Activated CD4-positive, alpha-beta T cell treated with anti-CD3 and anti-CD28 coated beads, Interleukin-2, amount 50 U/mL, for 48 hours (primary cell): ENCODE measurements around the gene ARHGAP12.

Experiments
- DNase-seq, 2 experiments: peaks; one replicate each; pipeline ENCODE4 v3.0.0-alpha.2; 2020

Gene ARHGAP12

DNA sequence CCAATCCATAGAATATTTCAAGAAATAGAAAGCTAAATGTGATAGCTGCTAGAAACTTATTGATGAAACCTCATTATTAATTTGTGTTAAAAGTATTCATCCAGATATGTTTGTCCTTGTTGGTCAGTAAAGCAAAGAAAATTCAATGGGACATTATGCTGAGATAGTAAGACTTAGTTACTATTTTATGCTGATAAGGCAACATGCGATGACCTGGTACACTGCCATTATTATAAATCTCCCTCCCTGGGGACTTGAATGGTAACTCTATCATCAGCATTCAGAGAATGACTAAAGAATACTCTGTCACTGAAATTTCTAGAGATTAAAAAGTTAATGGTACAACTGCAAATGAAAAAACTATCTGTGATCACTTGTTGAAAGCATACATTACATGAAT is 54.9 kb downstream of the ARHGAP12 start:
- DNase-seq, result no peak

DNA sequence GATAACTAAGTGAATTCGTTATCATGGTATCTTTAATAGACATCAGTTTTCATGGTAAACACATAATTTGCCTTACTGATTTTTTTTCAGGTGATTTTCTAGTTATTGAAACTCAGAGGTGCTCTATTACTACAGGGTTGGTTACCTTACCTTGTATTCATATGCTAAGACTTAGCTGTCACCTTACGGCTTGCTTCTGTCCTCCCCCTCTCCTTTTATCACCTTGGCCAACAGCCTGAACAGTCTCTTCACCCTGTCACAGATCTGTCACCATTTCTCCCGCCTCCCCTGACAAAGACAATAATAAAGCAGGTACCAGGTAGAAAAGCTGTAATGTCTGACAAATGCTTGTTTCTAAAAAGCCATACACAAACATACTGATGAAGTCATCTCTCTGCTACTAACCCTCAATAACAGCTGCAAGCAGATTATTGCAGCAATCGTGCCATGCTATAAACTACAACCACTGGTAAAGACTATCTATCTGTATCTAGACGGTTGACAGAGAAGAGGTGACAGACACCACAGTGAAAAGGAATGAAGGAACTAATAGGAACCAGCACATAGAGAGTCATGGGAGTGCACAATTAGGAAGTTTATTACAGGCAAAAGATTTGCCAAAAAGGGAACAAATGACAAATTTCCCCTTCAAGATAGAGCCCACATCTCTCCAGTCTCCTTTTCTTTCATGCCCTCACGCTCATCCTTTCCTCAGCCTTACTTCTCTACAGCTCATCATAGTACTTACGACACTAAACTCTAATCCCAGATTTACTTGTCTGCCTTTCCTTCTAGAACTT is 57.2 kb downstream of the ARHGAP12 start:
- DNase-seq, result no peak

DNA sequence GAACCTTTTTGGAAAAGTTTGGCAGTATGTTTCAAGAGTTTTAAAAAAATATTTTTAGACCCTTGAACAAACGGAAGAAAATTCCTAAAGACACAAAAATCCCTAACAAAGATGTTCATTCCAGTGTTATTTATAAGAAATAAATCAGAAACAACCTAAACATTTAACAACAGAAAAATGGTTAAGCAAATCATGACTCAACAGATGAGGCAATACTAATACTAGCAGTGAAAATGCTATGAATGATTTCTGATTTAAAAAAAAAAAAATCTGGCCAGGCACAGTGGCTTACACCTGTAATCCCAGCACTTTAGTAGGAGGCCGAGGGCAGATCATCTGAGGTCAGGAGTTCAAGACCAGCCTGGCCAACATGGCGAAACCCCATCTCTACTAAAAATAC is 61.0 kb downstream of the ARHGAP12 start:
- no peak for DNase-seq

DNA sequence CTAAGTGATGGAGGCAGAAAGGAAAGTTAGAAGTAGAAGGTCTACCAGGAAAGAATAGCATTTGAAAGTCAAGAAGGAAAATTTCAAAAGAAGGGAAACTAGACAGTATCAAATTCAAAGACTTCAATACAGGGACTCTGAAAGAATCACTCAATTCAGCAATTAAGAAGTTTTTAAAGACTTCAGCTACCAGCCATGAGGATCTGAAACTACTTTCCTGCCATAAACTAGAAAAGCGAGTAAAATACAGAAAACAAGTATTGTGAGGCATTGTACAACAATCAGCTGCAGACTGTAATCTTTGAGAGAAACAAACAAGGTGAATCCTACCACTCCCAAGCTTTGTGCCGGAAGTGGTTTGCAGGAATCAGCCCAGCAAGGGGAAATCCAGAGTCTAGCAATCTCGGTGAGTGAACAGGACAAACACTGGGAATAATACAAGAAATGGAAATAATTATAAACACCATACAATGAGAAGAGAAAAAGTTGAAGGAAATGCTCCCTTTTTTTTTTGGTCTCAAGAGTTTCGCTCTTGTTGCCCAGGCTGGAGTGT is 62.4 kb downstream of the ARHGAP12 start:
- DNase-seq, result no peak

DNA sequence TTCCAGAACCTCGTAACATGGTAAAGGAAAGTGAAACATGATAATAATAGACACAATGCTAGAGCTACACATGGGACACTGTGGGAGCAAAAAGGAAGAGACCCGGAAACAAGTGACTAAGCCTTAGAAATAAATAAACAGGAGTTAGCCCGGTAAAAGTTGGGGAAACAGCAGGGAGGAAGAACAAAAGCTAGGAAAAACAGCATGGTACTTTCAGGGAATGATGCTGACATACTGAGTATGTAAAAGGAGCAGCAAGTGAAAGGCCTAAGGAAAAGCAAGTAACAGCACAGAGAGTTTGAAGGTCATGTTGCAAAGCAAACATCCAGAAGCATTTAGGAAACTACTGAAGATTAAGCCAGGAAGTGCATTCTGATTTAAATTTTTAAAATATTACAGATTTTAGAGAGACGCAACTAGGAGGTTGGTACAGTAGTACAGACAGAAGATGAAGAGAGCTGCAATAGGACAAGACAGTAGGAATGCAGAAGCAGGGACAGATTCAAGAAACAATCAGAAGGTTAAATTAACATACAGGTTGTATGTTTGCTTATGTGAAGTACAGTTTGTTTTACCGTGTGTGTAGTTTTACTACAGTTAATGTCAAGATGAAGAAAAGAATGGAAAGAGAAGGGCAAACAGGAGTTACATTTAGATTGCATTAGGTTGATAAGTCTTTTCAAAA is 63.7 kb downstream of the ARHGAP12 start:
- DNase-seq, result no peak

DNA sequence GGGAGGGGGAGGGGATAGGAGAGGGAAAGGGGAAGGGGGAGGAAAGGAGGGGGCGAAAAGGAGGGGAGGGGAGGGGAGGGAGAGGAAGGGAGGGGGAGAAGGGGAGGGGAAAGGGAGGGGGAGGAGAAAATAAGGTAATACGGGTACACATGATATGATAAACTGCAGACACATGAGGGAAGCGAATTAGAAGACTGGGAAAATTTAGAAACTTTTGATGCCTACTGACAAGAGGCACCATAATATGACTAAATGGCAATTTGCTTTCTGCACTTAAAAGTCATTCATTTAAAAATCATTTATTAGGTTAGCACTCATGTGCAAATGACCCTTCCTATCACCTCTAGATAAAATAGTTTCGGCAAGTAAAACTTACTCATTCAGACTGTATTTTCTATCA is 73.6 kb downstream of the ARHGAP12 start:
- no peak for DNase-seq

DNA sequence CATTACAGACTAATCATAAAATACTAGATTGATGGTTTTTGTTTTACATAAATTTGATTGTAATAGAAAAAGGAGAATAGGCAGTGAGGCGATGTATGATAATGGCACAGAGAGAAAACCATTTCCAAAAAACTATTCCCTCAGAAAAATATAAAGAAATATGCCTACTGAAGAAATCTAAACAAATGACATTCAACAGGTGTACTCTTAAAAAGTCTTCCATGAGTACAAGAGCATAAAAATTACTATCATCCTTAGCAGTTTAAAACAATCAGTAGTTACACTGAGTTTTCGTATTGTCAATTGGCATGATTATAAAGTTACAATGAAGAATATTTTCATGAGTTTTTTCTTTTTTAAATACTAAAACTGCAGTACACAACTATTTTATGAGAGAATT is 75.0 kb downstream of the ARHGAP12 start:
- DNase-seq, result no peak

DNA sequence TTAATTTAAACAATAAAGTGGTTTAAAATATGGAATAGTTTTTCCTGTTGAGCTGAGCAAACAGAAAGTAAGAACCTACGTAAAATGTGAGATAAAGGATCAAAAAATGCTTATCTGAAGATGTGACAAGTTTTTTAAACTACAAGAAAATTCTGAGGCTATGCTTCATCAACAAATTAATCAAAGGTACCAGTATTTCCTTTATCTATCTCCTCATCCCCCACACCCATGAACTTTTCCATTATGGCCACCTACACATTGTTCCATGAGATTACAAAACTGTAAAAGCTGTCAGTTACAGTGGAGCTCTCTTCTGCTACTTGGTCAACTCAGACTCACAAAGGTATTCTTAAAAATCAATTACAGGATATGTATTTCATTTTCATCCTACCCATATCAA is 77.4 kb downstream of the ARHGAP12 start:
- DNase-seq, result no peak

DNA sequence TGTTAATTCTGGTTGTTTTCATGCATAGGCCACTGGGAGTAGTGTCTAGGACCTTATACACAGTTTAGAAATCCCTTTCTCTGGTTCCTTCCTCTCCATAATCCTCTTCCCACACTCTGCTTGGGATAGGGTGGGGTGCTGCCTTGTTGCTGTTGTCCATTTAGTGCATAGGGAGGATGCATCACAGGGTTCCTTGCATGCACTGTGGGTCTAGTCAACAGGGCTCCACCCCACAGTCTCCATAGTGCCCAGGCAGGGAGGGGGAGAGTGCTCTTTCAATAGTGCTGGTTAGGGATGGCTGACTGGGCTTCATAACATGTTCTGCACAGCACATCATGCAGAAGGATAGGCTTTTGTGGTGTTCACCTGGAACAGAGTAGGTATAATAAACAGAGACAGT is 81.1 kb downstream of the ARHGAP12 start:
- no peak for DNase-seq

DNA sequence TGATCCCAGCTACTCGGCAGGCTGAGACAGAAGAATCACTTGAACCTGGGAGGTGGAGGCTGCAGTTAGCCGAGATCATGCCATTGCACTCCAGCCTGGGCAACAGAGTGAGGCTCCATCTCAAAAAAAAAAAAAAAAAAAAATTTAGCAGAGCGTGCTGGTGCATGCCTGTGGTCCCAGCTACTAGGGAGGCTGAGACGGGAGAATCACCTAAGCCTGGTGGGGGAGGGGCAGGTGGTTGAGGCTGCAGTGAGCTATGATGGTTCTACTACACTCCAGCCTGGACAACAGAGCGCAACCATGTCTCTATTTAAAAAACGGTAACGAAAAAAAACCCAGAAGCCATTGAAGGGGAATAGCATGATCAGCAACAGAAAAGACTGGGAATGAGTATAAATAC is 89.9 kb downstream of the ARHGAP12 start:
- DNase-seq, result no peak

DNA sequence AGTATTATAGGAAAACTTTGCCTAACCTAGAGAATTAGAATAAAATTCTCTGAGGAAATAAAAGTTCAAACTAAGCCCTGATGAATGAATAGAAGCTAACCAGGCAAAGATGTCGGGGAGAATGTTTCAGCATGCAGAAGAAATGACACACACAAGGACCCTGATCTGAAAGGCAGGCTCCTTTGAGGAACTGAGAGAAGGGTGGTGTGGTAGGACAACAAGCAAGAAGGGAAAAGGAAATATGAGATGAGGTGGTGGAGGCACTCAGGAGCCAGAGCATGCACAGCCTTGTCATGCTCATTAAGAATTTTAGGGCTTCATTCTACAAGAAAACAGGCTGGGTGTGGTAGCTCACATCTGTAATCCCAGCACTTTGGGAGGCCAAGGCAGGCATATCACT is 90.6 kb downstream of the ARHGAP12 start:
- DNase-seq, result no peak

DNA sequence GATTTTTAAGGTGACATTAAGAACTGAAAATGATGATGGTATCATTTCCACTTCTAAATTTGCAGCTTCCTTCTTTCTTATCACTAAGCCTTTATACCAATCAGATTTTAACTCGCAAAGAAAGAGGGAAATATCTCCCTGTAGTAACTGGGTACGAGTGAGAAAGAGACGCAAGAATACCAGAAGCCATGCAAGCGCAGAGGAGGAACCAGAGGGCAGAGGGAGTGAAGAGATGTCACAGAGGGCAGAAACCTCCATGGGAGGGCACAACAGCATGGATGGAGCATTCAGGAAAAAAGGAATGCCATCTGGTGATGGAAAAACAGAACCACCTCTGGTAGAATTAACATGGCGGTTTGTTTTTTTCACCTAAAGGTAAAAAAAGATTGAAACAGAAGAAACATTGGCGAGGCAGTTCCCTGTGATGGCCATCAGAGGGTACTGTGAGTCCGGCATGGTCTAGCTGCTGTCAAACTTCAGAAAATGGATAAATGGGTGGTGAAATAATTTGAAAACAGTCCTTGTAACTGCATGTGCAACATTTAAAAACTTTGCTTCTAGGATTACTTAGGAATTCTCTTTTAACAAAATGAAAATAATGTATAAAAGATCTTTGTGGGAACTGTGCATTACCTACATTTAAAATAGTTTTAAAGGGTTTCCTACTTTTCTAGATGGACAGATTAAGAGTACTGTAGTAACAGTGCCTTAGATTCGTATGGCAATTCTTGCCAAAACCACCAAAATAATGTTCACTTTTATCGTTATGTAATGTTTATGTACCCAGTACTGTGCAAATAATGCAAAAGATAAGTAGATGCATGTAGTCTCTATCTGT is 91.8 kb downstream of the ARHGAP12 start:
- no peak for DNase-seq

DNA sequence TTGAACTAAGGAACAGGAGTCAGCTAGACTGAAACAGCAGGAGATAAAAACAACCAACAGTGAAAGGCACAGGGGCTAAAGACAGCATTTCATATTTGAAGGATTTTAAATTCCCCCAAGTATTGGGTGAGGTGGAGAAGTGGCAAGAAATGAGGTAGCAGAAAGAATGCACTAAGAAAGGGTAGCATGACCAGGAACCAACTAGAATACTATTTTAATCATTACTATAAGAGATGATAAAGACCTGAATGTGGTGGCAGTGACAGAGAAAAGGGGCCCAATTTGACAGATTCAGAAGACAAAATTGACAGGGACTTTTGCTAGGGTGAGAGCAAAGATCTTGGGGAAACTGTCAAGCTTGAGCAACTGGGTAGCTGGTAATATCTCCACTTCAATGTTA is 94.9 kb downstream of the ARHGAP12 start:
- DNase-seq, result no peak

DNA sequence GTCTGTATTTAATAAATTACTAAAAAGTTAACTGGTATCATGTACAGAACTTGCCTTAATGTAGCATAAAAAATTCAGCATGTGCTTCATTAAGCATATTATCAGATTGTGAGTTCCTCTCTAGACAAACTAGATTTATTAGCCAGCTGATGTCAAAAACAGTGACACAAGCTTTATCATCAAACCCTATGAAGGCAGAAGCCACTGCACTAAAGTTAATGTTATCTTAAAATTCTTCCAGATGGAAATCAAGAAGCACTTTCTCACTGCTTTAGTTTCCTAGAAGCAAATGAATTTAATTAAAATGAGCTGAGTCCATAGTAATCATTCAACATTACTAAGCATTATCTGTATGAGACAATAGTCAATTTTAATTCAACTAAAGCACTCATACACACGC is 96.4 kb downstream of the ARHGAP12 start:
- no peak for DNase-seq

DNA sequence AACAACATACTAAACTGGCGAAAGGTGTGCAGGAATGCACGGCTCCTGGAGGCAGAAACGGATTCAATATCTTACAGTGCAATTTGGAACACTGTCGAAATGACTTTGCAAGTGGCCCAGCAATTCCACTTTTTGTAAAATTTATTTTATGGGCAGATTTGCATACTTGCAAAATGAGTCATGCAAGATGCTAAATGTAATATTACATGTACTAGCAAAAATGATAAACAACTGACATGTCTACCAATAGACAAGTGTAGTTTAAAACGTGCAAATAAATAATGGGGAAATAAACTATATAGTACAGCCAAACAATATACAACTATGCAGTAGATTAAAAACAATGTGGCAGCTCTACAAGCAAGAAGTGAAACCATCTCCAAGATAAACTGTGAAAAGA is 97.7 kb downstream of the ARHGAP12 start:
- DNase-seq, result no peak

DNA sequence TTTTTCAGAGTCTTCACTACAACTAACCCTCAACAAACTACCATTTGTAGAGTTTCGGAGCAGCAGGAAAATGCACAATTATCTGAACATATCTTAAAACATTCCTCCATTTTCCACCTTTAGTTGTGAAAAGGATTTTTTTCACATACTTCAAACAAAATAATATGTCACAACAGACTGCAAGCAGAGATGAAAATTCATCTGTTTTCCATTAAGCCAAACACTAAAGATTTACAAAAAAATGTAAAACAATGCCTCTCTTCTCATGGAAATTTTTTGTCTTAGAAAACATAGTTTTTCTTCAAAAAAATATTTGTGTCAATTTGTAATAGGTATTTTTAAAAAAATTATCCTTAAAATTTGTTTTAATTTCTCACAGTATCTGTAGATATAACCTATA is 98.9 kb downstream of the ARHGAP12 start:
- no peak for DNase-seq

DNA sequence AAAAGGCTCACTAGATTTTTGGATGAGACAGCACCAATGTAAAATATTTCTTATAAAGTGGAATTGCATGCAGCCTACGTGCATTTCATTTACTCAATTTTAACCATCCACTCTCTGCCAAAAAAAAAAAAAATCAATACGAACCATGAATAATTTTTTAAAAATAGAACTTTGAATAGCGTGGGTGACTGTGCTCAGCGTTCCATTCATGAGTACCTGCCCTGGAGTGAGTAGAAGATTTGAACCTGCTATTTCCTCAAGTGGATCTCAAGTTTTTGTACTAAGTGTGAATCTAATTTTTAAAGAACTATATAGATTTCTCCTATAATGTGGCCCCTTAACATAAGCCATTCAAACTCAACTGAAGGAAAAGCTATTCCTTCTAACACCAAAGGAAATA is 105.3 kb downstream of the ARHGAP12 start:
- DNase-seq, result no peak

DNA sequence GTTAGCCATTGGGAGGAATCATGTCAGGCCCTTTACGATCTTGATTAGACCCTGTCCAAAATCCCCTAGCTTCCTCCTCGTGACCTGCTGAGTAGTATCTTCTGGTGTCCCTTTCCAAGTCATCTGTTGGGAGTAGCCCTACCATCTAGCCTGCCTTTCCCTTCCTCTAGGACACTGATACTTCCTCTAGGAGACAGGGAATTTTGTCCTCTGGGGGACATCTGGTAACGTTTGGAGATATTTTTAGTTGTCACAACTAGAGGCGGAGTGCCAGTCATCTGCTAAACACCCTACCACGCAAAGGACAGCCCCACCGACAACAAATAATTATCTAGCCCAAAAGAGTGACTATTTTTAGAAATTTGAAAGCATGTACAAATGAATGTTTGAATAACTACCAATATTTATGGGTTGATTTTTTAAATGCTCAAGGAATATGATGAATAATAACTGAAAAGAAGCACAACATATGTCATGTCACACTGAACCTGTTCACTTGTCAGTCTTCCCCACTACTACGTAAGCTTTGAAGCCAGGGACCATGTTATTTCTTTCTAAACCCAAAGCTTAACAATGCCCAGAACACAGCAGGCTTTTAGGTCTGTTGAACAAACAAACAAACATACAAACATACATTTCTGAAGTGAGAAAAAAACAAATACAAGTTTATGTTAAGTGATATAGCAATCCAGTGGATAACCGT is 105.9 kb downstream of the ARHGAP12 start:
- no peak for DNase-seq

DNA sequence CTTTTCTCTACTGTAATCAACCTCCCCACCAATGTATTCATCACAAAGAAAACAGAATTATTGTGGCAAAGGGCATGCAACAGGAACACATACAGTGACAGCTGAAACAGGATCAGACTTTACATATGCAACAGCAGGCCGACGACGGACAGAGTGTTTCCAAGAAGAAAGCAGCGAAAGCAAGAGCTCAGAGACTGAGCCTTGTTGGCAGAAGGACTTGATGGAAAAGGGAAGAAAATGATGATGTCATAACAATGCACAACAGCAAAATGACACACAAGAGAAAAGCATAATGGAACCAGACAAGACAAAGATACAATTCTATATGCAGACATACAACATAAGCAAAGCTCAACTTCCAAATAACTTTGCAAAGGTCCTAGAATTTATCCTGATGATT is 106.5 kb downstream of the ARHGAP12 start:
- no peak for DNase-seq

DNA sequence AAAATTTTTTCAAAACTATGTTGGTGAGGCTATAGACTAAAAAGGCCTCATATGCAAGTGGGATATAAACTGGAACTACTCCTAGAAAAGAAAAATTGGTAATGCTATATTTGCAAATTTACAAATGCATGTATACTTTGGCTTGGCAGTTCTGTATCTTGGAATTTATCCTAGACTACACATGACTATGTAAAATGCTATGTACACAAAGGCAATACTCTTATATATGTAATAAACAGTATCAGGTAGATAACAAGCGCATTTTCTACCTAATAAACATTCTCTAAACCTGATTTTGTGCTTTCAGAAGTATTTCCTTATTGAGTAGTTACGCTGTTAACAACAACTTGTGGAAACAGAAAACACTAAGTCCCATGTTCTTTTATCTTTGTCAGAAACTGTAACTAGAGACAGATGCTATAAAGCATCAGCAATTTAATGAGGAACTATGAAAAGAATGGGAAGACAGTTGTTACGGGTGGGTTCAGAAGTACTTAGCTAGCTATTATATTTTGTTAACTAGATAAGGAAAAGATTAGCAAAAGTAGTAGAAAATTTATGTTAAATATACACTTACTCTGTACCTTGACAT is 107.8 kb downstream of the ARHGAP12 start:
- DNase-seq, result no peak

DNA sequence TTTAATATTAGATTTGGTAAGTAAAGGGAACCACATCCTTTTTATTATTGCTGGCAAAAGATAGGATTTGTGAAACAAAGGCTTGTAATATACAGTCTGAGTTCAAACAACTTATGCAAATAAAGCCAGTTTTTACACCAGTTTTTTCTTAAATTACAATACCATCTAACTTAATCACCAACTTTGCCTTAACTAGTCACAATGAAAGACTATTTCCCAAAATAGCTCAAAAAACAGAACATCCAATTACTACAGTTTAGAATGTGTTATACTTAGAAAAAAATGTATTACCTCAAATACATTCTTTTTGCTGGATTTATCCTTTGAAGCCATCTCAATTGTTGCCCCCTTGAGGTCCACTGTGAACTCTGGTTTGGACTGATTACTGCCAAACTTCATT is 108.5 kb downstream of the ARHGAP12 start:
- DNase-seq, result no peak

DNA sequence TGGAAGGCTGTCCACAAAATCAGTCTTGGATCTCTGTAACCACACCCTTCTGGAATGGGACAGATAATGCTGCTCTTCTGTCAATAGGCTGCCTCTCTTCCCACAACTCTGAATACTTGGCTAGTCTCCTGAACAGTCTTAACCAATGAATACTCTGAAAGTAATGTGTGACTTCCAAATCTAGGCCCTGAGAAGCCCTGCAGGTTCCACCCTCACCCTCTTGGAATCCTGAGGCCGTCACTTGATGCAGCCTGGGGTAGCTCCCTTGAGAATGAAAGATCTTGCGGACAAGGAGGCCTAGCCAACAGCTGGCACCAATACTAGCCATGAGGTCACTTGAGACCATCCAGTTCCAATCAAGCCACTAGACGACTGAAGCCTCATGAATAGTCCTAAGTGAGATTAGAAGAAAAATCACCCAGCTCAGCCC is 109.2 kb downstream of the ARHGAP12 start:
- DNase-seq, result no peak
